GM12874 (cell line): ENCODE measurements around the gene MUC2.

Experiments used
- TF ChIP-seq, protein P1 (sequence below): IDR thresholded peaks from 2 replicates; pipeline ENCODE4 v1.5.1; 2011; ENCODE audit warnings: low read depth, mild to moderate bottlenecking, control low read depth, low read length, moderate library complexity; ENCODE audit not compliant: insufficient read depth

The MUC2 gene

DNA sequence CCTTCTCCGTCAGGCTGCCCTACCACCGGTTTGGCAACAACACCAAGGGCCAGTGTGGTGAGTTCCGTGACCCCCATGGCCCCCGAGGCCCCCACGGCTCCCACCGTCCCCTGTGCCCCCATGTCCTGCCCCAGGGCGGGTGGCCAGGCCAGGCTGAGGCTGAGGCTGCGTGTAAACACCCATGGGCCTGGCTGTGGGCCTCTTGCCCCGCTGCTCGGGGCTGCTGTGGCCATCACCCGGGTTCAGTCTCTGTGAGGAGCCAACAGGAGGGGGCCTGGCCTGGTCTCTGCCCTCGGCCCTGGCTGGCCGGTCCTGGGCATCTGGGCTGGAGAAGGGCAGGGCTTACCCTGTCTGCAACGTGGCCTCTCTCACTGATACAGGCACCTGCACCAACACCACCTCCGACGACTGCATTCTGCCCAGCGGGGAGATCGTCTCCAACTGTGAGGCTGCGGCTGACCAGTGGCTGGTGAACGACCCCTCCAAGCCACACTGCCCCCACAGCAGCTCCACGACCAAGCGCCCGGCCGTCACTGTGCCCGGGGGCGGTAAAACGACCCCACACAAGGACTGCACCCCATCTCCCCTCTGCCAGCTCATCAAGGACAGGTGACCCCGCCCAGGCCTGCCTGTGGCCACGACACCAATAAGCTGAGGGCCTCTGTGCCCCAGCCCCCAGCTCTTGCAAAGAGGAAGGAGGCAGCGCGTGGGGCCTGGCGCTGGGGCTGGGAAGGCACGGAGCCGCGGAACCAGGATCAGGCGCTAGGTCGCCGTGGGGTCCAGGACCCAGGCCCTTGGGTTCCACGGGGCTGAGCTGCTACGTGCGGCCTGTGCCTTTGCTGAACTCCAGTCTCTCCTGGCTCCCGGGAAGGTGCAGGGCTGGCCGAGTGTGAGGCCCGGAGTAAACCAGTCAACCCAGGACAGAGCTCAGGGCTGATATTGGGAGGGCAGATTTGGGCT is 29.0 kb downstream of the MUC2 start:
- TF ChIP-seq, protein P1, sequence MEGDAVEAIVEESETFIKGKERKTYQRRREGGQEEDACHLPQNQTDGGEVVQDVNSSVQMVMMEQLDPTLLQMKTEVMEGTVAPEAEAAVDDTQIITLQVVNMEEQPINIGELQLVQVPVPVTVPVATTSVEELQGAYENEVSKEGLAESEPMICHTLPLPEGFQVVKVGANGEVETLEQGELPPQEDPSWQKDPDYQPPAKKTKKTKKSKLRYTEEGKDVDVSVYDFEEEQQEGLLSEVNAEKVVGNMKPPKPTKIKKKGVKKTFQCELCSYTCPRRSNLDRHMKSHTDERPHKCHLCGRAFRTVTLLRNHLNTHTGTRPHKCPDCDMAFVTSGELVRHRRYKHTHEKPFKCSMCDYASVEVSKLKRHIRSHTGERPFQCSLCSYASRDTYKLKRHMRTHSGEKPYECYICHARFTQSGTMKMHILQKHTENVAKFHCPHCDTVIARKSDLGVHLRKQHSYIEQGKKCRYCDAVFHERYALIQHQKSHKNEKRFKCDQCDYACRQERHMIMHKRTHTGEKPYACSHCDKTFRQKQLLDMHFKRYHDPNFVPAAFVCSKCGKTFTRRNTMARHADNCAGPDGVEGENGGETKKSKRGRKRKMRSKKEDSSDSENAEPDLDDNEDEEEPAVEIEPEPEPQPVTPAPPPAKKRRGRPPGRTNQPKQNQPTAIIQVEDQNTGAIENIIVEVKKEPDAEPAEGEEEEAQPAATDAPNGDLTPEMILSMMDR: no peak

DNA sequence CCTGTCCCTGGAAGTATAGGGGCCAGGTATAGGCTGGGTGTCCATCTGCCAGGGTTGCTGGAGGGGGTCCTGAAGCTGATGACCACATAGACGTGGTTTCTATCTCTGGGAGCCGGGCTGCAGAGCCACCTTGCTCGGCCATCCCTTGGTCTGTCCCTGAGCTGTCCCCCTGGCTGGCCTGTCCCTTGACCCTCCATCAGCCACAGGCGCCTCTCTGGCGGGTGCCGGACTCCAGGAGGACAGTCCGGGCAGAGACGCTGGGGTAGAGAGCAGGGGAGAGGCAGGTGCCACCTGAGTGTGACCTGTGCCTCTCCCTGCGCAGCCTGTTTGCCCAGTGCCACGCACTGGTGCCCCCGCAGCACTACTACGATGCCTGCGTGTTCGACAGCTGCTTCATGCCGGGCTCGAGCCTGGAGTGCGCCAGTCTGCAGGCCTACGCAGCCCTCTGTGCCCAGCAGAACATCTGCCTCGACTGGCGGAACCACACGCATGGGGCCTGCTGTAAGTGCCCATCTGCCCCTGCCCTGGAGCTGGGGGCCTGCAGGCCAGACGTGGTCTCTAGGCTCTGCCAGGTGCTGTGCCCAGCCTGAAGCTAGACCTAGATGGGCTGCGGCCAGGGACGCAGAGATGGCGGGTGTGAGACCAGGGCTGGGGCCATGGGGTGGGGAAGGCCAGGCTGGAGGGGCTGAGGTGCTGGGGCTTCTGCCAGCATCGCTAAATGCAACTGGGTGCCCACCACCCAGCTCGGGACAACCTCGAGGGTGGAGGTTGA is 29.9 kb downstream of the MUC2 start:
- TF ChIP-seq, protein P1: no peak

DNA sequence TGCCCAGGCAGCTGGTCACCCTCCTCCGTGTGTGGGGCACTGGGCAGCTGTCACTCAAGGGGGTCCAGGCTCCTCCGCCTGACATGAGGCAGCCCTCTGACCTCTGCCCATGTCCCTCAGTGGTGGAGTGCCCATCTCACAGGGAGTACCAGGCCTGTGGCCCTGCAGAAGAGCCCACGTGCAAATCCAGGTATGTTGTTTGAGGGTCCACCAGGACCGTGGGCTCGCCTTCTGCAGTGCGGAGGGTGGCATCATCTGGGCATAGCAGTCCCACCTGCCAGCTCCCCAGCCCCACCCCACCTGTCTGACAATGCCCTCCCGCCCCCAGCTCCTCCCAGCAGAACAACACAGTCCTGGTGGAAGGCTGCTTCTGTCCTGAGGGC is 30.5 kb downstream of the MUC2 start:
- TF ChIP-seq, protein P1: no peak

DNA sequence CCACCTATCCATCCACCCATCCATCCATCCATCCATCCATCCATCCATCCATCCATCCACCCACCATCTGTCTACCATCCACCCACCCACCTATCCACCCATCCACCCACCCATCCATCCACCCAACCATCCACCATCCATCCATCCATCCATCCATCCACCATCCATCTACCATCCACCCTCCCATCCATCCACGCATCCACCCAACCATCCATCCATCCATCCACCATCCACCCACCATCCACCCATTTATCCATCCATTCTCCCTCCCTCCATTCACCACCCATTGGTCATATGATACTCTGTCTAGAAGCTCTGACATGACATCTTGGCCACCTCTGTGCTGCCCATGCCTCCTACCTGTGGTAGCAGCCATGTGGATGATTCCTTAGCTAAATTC is 31.7 kb downstream of the MUC2 start:
- TF ChIP-seq, protein P1: no peak

DNA sequence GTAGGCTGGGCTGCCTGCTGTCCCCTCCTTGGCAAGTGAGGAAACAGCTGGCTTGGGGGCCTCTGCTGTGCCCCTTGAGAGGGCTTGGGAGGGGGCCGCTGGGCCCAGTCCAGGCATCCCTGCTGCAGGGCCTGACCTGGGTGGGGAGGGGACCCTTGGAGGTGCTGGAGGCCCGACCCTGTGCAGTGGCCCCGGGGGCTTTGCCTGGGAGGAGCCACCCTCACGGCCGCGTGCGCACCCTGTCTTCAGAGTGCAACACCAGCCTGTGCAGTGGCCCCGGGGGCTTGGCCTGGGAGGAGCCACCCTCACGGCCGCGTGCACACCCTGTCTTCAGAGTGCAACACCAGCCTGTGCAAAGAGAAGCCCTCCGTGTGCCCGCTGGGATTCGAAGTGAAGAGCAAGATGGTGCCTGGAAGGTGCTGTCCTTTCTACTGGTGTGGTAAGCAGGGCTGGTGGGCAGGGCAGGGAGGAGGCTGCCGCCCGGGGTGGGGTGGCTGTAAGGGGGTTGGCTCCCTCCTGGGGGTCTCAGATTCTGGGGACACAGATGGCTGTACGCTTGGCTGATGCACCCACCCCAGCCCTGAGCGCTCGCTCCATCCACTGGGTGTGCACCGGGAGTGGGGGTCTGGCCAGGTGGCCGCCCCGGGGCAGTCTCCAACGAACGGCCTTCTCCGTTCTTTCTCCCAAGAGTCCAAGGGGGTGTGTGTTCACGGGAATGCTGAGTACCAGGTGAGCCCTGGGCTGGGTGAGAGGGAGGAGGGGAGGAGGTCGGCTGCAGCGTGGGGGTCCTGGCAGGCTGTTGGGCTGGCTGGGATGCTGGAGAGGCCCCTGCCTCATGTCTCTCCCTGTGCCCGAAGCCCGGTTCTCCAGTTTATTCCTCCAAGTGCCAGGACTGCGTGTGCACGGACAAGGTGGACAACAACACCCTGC is 32.9 kb downstream of the MUC2 start:
- TF ChIP-seq, protein P1: no peak

DNA sequence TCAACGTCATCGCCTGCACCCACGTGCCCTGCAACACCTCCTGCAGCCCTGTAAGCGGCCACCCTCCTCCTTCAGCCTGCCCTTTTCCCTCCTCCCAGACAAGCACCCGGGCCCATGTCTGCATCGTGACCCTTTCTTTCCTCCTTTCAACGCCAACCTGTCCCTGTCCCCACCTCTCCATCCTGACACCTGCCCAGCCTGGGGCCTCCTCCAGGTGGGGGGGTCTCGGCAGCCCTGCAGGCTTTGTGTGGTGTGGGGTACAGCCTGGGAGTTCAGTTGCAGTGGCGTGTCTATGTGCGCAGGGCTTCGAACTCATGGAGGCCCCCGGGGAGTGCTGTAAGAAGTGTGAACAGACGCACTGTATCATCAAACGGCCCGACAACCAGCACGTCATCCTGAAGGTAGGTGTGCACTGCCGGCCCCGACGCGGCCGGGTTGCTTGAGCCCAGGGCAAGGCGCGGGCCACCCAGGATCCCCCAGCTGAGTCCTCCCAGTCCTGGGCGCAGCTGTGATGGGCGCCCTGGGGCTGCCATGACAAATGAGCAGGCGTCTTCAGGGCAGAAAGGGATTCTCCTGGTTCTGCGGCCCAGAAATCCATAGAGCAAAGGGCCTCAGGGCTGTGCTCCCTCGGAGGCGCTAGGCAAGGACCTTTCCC is 33.7 kb downstream of the MUC2 start:
- TF ChIP-seq, protein P1: no peak
